Measurements from ENCODE around the gene XYLB. TPM values are rescaled to one million over a fixed set of nuclear protein-coding genes. Genes with fewer than 3 reads are reported as not detected.

XYLB gene
- total RNA-seq, 1 experiment from 2014 or later = not detected

GRCh38 chr3:38334142-38335055 is 12.2 kb upstream of the XYLB start:
- no peak overlapping the region for H2AFZ ChIP-seq (ENCODE audit: low read length)
- no peak for DNase-seq

DNA sequence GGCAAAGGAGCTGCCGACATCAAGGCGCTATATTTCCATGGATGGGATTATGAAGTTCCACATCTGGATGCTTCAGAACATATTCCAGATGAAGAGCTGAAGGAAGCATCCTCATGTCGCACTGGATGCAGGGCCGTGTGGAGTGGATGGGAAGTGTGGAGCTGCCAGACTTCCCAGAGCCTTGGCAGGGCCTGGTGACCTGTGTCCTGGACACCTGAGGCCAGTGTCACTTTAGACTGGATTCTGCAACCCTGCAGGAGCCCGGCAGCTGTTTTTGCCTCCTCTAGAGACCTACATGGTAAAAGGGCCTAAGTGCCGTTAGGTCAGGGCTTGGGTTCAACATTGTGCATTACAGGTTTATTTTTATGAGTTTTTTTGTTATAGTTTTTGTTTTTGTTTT is 11.3 kb upstream of the XYLB start:
- no peak overlapping the region for H3K4me2 ChIP-seq (ENCODE audit: low read depth, low read length, poor library complexity, severe bottlenecking)
- no peaks in the 10 kb centered on the region for H3K9me3 ChIP-seq (ENCODE audit: low read length)
- no peaks in the 10 kb centered on the region for H3K36me3 ChIP-seq (ENCODE audit: insufficient read depth, low read length)
- no peak overlapping the region for H3K27ac ChIP-seq (ENCODE audit: low read length)
- no peaks in the 10 kb centered on the region for H4K20me1 ChIP-seq (ENCODE audit: insufficient read depth, low read depth, low read length)
- no peaks in the 10 kb centered on the region for H3K9me2 ChIP-seq (replicated peaks; ENCODE audit: insufficient read depth, low read length)
- no peak overlapping the region for H2AFZ ChIP-seq (ENCODE audit: low read length)
- no peak overlapping the region for H3K4me3 ChIP-seq (ENCODE audit: low read length)
- no peaks in the 10 kb centered on the region for H3K27me3 ChIP-seq (ENCODE audit: low read length)
- DNase-seq = no peak
- H3K4me1 ChIP-seq (ENCODE audit: low read length) = no peaks in the 10 kb centered on the region
- no peak overlapping the region for H3K9ac ChIP-seq (ENCODE audit: low read length)
- H3K79me2 ChIP-seq (ENCODE audit: low read length) = no peaks in the 10 kb centered on the region

More at GRCh38 chr3:38334142-38335055, 12.2 kb upstream of the XYLB start:
- Histone ChIP-seq H3K4me3 (ENCODE audit: low read length) (no peak overlapping the region), H4K20me1 (ENCODE audit: insufficient read depth, low read depth, low read length) (no peaks in the 10 kb centered on the region), H3K9ac (ENCODE audit: low read length) (no peak overlapping the region), H3K9me3 (ENCODE audit: low read length) (no peaks in the 10 kb centered on the region), H3K27me3 (ENCODE audit: low read length) (no peaks in the 10 kb centered on the region), H3K36me3 (ENCODE audit: insufficient read depth, low read length) (no peaks in the 10 kb centered on the region), H3K9me2 (replicated peaks; ENCODE audit: insufficient read depth, low read length) (no peaks in the 10 kb centered on the region), H3K79me2 (ENCODE audit: low read length) (no peaks in the 10 kb centered on the region), H3K27ac (ENCODE audit: low read length) (no peak overlapping the region), H3K4me1 (ENCODE audit: low read length) (no peaks in the 10 kb centered on the region), H3K4me2 (ENCODE audit: low read depth, low read length, poor library complexity, severe bottlenecking) (no peak overlapping the region)

DNA sequence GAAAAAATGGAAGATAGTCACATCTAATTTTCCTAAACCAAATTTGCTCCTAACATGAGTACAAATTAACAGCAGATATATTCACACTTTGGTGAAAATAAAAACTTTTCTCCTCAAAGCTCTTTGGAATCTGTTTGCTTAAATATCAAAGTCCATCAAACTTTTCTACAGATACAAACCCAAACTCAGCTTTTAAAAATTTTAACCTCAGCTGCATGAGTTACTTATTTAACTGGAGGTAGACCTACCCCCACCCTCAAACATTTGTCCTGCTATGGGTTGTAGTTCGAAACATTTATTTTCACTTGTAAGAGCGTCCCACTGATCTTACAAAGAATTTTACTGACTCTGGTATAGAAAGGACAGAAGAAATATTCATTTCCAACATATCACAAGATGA is 8.9 kb upstream of the XYLB start:
- no peaks in the 10 kb centered on the region for H3K9me3 ChIP-seq (ENCODE audit: low read length)
- H3K4me2 ChIP-seq (ENCODE audit: low read depth, low read length, poor library complexity, severe bottlenecking) = no peak overlapping the region
- no peaks in the 10 kb centered on the region for H3K27me3 ChIP-seq (ENCODE audit: low read length)
- DNase-seq = no peak
- H2AFZ ChIP-seq (ENCODE audit: low read length) = no peak overlapping the region
- no peak overlapping the region for H3K4me3 ChIP-seq (ENCODE audit: low read length)
- H4K20me1 ChIP-seq (ENCODE audit: insufficient read depth, low read depth, low read length) = no peaks in the 10 kb centered on the region
- H3K9me2 ChIP-seq (replicated peaks; ENCODE audit: insufficient read depth, low read length) = no peaks in the 10 kb centered on the region
- no peaks in the 10 kb centered on the region for H3K4me1 ChIP-seq (ENCODE audit: low read length)
- H3K27ac ChIP-seq (ENCODE audit: low read length) = no peak overlapping the region
- no peaks in the 10 kb centered on the region for H3K36me3 ChIP-seq (ENCODE audit: insufficient read depth, low read length)
- H3K79me2 ChIP-seq (ENCODE audit: low read length) = no peaks in the 10 kb centered on the region
- H3K9ac ChIP-seq (ENCODE audit: low read length) = no peak overlapping the region

DNA sequence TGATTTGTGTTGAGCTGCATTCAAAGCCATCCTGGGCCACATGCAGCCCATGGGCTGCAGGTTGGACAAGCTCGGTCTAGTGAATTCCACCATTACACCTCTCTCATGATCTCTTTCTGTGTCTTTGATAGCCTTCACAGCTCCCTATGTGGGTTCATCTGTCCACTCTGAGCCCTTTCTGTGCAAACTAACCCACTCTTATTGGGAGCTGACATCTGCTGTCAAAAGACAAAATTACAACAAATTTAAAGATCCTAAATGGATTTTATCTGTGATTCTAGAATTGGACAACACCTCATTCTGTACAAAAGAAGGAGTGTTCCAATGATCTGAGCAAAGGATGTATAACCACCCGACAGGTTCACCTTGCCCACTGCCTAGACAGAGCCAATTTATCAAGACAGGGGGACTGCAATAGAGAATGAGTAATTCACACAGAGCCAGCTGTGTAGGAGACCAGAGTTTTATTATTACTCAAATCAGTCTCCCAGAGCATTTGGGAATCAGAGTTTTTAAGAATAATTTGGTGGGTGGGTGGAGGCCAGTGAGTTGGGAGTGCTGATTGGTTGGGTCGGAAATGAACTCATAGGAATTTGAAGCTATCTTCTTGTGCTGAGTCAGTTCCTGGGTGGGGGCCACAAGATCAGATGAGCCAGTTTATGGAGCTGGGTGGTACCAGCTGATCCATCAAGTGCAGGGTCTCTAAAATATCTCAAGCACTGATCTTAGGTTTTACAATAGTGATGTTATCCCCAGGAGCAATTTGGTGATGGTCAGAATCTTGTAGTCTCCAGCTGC is 2.6 kb upstream of the XYLB start:
- Histone ChIP-seq H4K20me1 (ENCODE audit: insufficient read depth, low read depth, low read length) (no peaks in the 10 kb centered on the region), H3K9me2 (replicated peaks; ENCODE audit: insufficient read depth, low read length) (no peaks in the 10 kb centered on the region), H3K27ac (ENCODE audit: low read length) (no peak overlapping the region), H3K36me3 (ENCODE audit: insufficient read depth, low read length) (no peaks in the 10 kb centered on the region), H3K4me3 (ENCODE audit: low read length) (no peak overlapping the region), H3K9me3 (ENCODE audit: low read length) (no peaks in the 10 kb centered on the region), H2AFZ (ENCODE audit: low read length) (no peak overlapping the region), H3K4me2 (ENCODE audit: low read depth, low read length, poor library complexity, severe bottlenecking) (no peak overlapping the region), H3K27me3 (ENCODE audit: low read length) (no peaks in the 10 kb centered on the region), H3K9ac (ENCODE audit: low read length) (no peak overlapping the region), H3K79me2 (ENCODE audit: low read length) (no peaks in the 10 kb centered on the region), H3K4me1 (ENCODE audit: low read length) (peaks cover 2% of the 10 kb centered on the region)
- peak; percentile 51 for DNase-seq

DNA sequence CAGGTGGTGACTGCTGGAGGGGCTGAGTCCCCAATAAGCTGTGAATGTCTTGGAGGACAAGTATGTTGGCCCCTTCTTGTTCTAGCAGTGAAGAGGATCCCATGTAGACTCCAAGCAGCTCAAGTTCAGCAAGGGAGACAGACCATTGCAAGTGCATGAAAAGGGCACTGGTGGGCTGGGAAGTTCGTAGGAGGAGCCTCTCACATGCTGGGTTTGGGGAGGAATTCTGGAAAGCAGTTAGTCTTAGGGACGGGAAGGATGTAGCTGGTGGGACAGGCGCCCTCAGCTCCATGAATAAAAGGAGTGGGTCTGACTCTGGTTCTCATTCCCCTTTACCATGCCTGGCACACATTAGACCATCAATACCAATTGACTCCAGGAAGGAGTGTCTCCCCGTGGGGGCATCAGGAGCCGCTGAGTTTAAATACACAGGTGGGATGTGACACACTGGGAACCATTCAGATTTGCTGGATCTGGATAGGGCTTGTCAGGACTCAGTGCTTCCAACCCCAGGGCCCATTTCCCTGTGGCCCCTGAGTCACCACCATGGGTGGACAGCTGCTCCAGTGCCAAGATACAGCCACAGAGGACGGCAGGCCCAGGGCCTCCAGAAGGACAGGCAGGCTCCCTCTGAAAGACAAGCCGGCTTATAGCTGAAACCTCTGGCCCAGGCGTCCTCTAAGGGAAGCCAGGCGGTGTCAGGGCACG is 552 bp upstream of the XYLB start:
- Histone ChIP-seq H3K9me3 (ENCODE audit: low read length) (no peaks in the 10 kb centered on the region), H4K20me1 (ENCODE audit: insufficient read depth, low read depth, low read length) (no peaks in the 10 kb centered on the region), H3K4me2 (ENCODE audit: low read depth, low read length, poor library complexity, severe bottlenecking) (no peak overlapping the region), H3K9me2 (replicated peaks; ENCODE audit: insufficient read depth, low read length) (no peaks in the 10 kb centered on the region), H3K4me1 (ENCODE audit: low read length) (peaks cover 2% of the 10 kb centered on the region), H3K36me3 (ENCODE audit: insufficient read depth, low read length) (no peaks in the 10 kb centered on the region), H3K27ac (ENCODE audit: low read length) (no peak overlapping the region), H3K9ac (ENCODE audit: low read length) (no peak overlapping the region), H3K79me2 (ENCODE audit: low read length) (no peaks in the 10 kb centered on the region), H2AFZ (ENCODE audit: low read length) (no peak overlapping the region), H3K27me3 (ENCODE audit: low read length) (no peaks in the 10 kb centered on the region), H3K4me3 (ENCODE audit: low read length) (no peak overlapping the region)
- no peak for DNase-seq

- Histone ChIP-seq H3K9me2 (replicated peaks; ENCODE audit: insufficient read depth, low read length) (no peaks in the 10 kb centered on the region), H3K36me3 (ENCODE audit: insufficient read depth, low read length) (no peaks in the 10 kb centered on the region), H3K79me2 (ENCODE audit: low read length) (no peaks in the 10 kb centered on the region), H3K4me2 (ENCODE audit: low read depth, low read length, poor library complexity, severe bottlenecking) (no peak overlapping the region), H3K9ac (ENCODE audit: low read length) (no peak overlapping the region), H3K4me1 (ENCODE audit: low read length) (peaks cover 2% of the 10 kb centered on the region), H4K20me1 (ENCODE audit: insufficient read depth, low read depth, low read length) (no peaks in the 10 kb centered on the region), H3K27ac (ENCODE audit: low read length) (no peak overlapping the region), H2AFZ (ENCODE audit: low read length) (no peak overlapping the region), H3K9me3 (ENCODE audit: low read length) (no peaks in the 10 kb centered on the region), H3K4me3 (ENCODE audit: low read length) (no peak overlapping the region), H3K27me3 (ENCODE audit: low read length) (no peaks in the 10 kb centered on the region)
- DNase-seq = no peak
Measured at GRCh38 chr3:38347421-38348200, 1.0 kb downstream of the XYLB start.

GRCh38 chr3:38348903-38349302 is 2.3 kb downstream of the XYLB start:
- Histone ChIP-seq H3K9ac (ENCODE audit: low read length) (no peak overlapping the region), H3K27me3 (ENCODE audit: low read length) (no peaks in the 10 kb centered on the region), H3K4me1 (ENCODE audit: low read length) (peaks cover 2% of the 10 kb centered on the region), H3K79me2 (ENCODE audit: low read length) (no peaks in the 10 kb centered on the region), H3K9me2 (replicated peaks; ENCODE audit: insufficient read depth, low read length) (no peaks in the 10 kb centered on the region), H3K4me3 (ENCODE audit: low read length) (no peak overlapping the region), H3K36me3 (ENCODE audit: insufficient read depth, low read length) (no peaks in the 10 kb centered on the region), H2AFZ (ENCODE audit: low read length) (no peak overlapping the region), H4K20me1 (ENCODE audit: insufficient read depth, low read depth, low read length) (no peaks in the 10 kb centered on the region), H3K27ac (ENCODE audit: low read length) (no peak overlapping the region), H3K9me3 (ENCODE audit: low read length) (no peaks in the 10 kb centered on the region), H3K4me2 (ENCODE audit: low read depth, low read length, poor library complexity, severe bottlenecking) (no peak overlapping the region)
- no peak for DNase-seq
